Fibroblast of gingiva (primary cell): Measurements from ENCODE around the gene LENG9.

Experiments
- DNase-seq: peaks from one replicate; pipeline ENCODE4 v3.0.0-alpha.2; 2011; ENCODE audit warnings: low read depth

The LENG9 gene

DNA sequence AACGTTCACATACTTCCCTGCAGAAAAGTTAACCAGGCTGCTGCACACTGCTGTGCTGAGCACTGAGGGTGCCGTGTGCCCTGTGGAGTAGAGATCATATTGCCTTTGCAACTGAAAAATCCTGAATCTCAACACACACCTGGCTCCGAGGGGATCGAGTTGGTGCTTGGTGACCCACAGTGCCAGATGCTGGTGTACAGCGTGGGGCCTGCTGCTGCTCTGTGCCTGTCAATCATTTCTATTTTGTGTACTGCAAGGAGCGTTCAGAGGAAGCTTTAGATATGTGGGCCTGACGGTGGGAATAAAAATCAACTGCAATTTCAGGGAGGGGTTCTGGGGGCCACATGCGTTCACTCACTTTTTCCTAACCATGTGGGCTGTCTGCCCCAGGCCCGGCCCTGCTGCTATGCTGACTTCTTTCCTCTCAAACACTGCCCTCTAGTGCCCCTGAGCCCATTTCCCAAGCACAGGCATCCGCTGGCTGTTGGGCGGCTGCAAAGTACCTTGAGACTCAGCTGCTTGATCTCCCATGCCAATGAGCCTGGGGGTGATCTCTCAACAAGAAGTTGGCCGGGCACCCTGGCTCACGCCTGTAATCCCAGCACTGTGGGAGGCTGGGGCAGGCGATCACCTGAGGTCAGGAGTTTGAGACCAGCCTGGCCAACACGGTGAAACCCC, 24.3 kb downstream of the LENG9 start:
- no peak for DNase-seq

DNA sequence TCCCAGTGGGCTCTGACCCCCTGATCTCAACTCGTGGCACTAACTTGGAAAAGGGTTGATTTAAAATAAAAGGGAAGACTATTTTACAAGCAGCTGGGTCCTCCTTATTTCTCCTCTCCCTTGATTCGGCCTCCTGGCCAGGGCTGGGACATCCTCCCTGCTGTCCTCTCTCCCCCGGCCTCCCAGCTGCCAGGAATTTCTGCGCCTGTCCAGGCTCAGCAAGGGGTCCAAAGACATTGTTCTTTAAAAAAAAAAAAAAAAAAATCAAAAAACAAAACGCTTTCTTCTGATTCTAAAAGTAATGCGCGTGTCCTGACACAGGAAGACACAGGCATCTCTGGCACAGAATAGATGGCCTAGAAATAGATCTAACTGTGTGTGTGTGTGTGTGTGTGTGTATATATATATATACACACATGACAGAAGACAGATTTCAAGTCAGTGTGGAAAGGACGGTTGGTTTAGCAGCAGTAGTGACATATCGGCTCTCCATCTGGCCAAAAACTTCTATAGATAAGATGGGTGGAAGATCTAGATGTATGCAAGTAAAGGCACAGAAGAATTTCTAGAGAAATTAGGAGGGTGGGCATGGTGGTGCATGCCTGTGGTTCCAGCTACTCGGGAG, 26.8 kb downstream of the LENG9 start:
- DNase-seq = no peak

DNA sequence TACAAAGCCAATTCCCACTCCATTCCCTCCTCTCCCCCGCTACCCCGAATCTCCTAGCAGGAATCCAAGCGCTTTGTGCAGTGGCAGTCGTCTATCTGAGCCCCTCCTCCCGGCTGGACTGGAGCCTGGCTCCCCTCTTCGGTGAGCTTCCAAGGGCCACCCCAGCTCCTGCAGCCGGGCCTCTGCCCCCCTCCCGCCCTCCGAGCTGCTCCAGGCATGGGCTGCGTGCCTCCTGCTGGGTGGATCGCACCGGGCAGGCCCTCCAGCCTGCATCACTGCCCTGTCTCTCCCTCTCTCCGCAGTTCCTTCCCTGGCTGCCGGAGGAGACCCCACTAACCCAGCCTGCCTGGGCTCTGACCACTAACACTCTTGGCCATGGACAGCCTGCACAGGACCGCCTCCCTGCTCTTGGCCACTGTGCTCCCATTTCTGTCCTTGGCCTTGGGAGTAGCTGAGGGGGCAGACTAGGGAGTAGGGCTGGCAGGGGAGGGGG, 27.5 kb downstream of the LENG9 start:
- no peak for DNase-seq

DNA sequence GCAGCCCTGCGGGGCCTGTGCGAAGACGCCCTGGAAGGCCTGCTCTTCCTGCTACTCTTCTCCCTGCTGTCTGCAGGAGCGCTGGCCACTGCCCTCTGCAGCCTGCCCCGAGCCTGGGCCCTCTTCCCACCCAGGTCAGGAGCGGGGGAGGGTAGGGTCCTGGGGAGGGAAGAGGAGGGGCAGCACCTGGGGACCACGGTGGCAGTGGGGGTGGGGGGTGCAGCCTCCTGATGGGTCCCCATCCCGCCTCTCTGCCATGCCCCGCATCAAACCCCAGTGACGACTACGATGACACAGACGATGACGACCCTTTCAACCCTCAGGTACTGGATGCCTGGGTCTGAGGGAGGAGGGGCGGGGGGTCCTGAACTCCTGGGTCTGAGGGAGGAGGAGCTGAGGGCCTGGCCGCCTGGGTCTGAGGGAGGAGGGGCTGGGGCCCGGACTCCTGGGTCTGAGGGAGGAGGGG, 28.0 kb downstream of the LENG9 start:
- no peak for DNase-seq

DNA sequence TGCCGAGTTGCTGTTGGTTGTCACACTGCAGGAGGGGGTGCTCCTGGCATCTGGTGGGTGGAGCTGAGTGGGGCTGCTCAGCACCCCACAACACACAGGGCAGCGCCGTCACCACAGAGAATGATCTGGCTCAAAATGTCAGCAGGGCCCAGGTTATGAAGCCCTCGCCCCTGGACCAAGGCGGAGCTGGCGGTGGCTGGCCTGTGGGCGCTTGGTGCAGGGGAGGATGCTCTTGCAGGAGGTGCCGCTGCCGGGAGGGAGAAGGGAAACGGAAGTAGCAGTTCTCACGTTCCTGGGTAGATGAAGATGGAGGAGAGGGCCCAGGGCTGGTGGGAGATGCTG, 28.7 kb downstream of the LENG9 start:
- no peak for DNase-seq

DNA sequence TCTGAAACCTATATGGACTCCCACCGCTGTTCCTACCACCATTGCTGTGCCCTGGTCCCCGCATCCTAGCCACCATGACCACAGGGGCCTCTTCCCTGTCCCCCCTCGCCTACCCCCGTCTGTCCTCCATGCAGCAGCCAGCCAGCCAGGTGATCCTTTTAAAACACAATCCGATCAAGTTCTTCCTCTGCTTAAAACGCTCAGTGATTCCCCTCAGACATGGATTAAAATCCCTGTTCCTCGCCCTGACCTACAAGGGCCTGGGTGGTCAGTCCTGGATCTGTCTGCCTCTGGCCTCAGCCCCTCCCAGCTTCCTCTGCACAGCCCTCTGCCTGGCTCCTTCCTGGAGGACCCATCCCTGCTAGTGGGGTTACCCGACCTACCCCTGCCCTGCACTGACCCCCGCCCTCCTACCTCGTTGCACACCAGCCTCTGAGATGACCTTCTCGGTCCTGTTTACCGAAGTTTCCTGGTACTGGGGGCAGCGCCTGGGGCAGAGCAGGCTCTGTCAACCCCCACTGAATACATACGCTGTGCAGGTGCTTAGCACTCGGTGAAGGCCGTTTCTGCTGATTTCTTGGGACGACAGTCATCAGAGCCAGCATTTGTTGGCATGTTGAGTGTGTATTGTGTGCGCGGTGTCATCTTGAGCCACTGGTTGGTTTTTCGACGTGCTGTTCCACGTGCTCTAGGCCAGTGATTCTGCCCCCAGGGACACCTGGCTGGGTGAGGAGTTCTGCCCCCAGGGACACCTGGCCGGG, 29.3 kb downstream of the LENG9 start:
- DNase-seq = no peak

DNA sequence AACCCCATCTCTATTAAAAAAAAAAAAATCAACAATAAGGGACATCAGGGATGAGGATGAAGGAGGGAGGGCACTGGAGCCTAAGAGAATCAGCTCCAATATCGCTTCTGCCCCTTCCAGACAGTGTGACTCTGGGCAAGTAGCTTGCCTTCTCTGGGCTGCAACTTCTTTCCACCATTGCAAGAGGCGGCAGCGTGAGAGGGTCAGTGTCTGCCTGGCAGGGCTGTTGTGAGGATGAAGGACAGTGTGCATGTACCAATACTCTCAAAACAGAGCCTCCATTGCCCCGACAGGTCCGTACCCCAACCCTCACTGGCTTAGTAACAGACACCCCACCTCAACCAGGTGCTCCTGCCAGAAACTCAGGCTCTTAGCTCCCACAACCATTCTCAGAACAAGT, 29.9 kb downstream of the LENG9 start:
- DNase-seq = no peak

DNA sequence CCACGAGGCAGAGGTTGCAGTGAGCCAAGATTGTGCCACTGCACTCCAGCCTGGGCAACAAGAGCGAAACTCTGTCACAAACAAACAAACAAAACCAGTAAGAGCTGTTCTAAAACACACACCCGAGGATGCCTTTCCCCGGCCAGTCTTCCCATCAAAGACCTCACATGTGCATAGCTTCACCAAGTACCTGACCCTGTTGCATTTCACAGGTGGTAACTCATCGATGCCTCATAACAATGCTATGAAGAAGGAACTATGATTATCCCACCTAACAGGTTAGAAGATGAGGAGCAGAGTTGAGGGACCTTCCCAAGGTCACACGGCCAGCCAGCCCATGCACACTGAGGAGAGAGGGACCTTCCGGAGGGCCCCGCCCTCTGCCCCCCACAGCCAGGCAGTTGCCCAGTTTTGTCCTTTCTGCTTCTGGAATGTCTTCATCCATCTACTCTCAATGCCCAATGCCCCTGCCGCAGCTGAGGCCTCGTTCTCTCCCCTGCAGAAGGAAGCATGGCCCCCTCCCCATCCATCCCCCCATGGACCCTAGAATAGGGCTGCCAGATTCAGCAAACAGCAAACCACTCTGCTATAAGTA, 31.3 kb downstream of the LENG9 start:
- no peak for DNase-seq

DNA sequence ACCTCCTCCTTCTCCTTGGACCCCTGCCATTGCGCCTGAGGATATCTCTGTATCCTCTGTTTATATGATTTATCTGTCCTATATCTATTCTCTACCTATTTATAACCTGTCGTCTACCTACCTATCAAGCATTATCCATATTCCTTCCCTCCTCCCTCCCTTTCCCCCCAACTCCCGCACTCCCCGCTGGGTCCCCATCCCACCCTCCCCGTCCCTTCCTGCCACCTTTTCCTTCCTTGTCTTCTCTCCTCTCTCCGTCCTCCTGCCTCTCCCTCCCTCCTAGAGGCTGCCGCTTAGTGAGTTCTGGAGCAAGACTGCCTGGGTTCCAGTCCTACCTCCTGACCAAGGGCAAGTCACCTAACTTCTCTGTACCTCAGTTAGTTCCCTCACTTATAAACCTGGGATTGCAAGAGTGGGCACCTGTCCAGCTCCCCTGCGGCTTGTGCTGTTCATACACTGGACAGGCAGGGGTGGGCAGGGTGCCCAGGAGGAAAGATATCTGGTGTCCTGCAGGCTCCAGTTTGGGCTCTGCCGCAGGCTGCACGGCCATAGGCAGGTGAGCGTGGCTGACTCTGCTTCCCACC, 32.2 kb downstream of the LENG9 start:
- peak; percentile 44 for DNase-seq

DNA sequence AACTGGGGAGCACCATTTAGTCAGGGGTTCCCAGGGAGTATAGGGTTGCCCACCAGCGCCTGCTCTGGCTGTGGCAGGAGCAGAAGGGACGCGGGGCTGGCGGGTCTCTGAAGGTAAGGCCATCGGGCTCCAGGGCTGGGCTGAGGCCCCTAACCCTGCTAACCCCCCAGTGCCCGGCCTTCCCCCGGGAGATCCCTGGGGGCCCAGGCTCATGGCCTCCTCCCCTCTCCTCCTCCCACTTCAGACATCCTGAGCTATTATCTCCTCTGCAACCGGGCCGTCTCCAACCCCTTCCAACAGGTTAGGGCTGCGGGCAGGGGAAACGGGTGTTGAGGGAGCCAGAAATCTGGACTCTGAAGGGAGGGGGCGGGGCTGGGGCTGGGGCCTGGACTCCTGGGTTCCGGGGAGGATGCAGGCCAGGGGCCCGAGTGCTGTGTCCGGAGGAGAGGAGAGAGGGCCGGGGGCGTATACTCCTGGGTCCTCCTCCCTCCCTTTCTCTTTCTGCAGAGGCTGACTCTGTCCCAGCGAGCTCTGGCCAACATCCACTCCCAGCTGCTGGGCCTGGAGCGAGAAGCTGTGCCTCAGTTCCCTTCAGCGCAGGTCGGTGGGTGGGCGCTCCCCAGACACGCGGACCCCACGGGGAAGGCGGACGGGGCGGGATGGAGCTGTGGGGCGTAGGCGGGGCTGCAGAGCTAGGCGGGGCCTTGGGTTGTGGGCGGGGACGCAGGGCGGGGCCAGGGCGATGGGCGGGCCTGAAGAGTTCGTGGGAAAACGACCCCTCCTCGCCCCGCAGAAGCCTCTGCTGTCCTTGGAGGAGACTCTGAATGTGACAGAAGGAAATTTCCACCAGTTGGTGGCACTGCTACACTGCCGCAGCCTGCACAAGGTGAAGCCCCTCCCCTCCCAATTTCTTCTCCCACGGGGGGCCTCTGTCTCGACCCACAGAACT, 33.0 kb downstream of the LENG9 start:
- peak; percentile 14 for DNase-seq

DNA sequence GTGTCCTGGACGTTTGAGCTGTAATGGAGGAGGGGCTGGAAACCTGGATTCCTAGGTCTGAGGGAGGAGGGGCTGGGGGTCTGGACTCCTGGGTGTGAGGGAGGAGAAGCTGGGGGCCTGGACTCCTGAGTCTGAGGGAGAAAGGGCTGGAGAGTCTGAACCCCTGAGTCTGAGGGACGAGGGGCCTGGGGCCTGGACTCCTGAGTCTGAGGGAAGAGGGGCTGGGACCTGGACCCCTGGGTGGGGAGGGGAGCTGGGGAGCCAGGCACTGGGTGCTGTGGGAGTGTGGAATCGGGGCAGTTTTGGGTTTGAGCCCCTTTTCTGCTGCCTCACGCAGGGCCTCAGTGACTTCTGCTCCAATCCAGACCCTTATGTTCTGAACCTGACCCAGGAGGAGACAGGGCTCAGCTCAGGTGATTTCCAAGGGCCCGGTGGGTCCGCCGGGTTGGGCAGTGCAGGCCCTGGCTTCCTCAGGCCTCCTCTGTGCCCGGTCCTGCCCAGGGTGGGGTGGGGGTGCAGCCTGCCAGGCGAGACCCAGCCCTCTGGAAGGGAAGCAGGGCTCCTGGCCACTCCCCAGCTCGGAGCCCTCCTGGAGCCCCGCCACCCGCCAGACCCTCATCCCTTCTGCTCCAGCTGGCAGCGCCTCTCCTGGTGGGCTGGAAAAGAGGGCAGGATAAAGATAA, 33.9 kb downstream of the LENG9 start:
- DNase-seq = no peak

DNA sequence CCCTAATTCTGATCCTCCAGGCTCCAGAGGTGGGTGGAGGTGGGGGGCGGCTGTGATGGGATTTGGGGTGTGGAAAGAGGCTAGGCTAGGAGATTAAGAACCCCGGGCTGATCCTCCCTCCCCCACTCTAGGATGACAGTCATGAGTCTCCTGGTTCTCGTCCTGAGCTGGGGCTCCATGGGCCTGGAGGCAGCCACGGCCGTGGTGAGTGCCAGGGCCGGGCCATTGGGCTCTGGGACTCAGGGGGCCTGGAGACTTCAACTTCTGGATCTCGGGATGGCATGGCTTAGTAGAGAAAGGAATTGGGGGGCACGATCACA, 34.4 kb downstream of the LENG9 start:
- DNase-seq = no peak

DNA sequence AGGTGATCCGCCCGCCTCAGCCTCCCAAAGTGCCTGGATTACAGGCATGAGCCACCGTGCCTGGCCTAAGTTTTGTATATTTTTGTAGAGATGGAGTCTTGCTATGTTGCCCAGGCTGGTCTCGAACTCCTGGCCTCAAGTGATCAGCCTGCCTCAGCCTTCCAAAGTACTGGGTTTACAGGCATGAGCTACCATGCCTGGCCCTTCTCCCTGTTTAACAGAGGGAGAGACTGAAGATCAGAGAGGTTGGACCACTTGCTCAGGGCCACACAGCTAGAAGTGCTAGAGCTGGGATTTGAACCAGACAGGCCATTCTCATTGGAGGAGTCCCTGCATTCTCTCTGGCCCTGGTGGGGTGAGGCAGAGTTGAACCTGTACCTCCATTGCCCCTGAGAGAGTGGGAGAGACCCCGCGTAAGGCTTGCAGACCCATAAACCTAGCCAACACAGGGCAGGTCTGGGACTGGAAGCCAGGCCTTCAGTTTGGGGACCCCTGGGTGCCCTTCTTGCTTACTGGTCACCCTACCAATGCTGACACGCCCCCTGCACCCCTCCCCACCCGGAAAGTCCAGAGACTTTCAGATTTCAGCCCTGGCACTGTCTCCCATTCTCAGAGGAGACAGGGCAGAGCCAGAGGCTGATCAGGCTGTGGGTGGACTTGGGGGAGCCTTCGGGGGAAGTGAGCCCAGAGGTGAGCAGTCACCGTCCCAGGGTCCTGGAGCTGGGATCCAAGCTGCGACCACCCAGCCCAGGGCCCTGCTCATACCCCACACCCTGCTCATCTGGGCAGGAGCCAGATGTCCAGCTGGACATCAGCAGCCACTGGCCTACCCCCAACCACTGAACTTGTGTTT, 35.0 kb downstream of the LENG9 start:
- DNase-seq = no peak

DNA sequence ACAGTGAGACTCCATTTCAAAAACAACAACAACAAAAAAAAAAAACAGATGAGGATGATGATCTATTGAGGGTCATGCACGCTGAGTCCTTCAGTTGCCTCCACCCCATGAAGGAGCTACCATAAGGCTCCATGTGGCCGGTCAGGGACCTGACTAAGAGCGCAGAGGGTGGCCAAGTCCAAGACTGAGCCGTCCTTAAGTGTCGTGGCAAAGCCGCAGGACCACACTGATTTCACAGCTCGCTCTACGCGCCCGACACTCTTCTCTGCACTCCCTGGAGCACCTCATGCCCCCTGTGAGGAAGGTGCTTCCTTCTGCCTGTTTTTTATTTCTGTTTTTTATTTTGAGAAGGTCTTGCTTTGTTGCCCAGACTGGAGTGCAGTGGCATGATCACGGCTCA, 36.0 kb downstream of the LENG9 start:
- DNase-seq = no peak

DNA sequence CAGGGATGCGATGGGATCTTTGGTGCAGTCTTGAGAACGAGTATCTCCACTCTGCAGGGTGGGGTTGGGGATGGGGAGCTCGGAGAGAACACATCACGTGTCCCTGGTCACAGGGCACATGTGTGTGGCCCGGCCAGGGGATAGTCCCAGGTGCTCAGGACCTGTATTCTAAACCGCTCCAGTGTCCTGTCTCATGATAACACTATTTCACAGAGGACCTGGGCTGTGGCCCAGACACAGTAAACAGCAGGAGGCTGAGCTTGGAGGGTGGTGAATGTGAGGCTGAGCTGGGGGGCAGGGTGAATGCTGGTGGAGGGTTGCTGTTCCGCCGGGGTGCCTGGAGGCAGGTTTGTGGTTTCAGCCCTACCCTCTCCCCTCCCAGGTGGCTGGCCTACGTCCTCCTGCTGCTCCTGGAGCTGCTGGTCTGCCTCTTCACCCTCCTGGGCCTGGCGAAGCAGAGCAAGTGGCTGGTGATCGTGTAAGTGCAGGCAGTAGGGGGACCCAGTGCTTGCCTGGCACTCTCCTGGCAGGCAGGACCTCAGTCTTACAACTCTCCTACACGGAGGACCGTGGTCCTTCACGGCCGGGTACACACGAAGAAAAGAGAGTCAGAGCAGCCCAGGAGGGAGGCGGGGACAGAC, 37.2 kb downstream of the LENG9 start:
- no peak for DNase-seq

DNA sequence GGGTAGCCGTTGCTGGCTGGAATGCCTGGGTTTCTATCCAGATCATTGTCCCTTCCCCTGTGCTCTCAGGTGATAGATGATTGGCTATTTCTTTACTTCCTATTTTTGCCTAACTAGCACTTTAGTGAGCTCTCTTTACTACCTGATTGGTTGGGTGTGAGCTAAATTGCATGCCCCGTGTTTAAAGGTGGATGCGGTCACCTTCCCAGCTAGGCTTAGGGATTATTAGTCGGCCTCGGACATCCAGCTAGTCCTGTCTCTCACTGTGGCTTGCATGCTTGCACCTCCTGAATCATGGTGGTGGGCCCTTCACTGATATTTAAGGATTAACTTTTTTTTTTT, 38.2 kb downstream of the LENG9 start:
- no peak for DNase-seq

DNA sequence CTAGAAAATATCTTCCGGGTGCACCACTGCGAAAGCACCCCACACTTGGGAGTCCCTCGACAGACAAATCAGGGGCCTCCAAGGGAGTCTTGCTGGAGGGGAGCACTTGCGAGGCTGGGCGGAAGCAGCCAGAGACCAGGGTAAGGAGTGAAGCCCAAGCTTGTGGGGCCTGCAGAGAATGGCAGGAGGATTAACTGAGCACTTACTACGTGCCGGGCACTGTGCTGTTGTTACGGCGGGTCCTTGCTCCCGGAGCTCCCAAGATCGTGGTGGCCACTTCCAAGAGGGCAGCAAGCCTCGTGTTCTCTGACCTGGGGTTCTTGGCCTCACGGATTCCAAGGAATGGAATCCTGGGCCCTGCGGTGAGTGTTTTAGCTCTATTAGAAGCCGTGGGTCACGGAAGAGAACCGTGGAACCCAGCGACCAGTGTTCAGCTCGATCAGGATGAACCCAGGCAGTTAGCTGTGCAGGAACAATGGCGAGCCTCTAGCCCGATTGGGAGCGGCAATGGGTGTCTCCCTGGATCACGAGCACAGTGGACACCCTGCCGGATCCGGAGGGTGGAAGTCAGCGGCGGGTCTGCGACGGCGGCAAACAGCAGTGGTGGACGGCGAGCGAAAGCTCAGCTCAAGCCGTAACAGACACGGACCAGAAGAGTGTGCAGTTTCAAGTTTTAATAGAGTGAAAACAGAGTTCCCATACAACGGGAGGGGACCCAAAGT, 38.8 kb downstream of the LENG9 start:
- no peak for DNase-seq

DNA sequence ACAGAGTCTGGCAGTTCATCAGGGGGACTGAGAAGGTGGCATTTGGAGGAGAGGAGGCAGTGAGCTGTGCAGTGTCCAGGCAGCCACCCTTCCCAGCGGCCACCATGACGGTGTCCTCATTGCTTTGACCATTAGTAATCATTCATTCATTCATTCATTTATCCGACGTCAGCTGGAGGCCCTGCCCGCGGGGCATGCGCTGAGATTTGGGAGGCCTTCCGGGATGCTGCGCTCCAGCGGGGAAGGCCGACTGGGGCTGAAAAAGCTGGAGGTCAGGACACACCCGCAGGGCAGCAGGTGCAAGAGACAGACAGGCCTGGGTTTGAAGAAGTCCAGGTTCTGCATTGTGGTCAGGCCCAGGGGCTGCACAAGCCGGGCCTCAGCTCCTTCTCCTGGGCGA, 39.4 kb downstream of the LENG9 start:
- DNase-seq = no peak

DNA sequence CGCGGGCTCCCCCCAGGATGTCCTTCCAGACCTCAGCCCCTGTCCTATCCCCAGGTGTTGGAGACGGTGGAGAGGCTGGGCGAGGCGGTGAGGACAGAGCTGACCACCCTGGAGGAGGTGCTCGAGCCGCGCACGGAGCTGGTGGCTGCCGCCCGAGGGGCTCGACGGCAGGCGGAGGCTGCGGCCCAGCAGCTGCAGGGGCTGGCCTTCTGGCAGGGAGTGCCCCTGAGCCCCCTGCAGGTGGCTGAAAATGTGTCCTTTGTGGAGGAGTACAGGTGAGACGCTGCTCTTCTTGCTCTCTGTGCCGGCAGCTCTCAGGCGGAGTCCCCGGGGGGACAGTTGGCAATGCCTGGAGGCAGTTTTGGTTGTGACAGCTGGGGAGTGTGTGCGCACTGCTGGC, 41.4 kb downstream of the LENG9 start:
- DNase-seq = no peak
